Esophagus mucosa (tissue), 1 donor: Measurements from ENCODE around the gene ACOX3. TPM values are rescaled to one million over a fixed set of nuclear protein-coding genes. Genes with fewer than 3 reads are reported as not detected.
A peak's percentile ranks its signal among the peaks of the same experiment; 100 is the strongest.
"Not testable (repeated sequence)": the region's sequence is repeated elsewhere in the genome, so short reads cannot be mapped to it uniquely, and the experiment has no call there.

Experiments
- ATAC-seq: fragments of 200-7000 bp; cut with Tn5 transposase; one replicate; pipeline ENCODE4 v1.9.1; 2020
- total RNA-seq: library from RNA; stranded (reverse); gene quantifications from one replicate; pipeline ENCODE4 v1.2.4, GENCODE V29; 2023
- donor health status: DM: yes; HTN: yes; CAD: no.

ACOX3 gene
- total RNA-seq, 1 donor from 2014 or later: 48.0 TPM

- ATAC-seq: peak; percentile 32
These were observed 7.4 kb downstream of the ACOX3 start for GRCh38 chr4:8433136-8433535.

DNA sequence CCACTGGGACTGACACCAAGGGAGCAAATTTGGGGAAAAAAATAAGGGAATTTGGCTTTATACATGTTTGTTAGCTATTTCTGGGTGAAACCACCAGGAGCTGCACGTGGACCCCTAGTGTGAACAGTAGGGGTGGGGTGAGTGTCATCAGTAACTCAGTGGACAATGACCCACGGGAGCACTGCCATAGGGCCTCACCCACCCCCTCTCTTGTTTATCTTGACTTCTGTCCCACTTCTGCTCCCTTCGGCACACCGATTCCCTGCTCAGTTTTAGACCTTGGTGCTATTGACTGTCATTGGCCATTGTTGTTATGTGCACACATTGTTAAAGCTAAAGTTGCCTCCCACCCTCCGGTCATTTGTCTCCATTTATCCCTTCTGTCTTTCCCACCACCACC is 9.0 kb downstream of the ACOX3 start:
- no peak for ATAC-seq

DNA sequence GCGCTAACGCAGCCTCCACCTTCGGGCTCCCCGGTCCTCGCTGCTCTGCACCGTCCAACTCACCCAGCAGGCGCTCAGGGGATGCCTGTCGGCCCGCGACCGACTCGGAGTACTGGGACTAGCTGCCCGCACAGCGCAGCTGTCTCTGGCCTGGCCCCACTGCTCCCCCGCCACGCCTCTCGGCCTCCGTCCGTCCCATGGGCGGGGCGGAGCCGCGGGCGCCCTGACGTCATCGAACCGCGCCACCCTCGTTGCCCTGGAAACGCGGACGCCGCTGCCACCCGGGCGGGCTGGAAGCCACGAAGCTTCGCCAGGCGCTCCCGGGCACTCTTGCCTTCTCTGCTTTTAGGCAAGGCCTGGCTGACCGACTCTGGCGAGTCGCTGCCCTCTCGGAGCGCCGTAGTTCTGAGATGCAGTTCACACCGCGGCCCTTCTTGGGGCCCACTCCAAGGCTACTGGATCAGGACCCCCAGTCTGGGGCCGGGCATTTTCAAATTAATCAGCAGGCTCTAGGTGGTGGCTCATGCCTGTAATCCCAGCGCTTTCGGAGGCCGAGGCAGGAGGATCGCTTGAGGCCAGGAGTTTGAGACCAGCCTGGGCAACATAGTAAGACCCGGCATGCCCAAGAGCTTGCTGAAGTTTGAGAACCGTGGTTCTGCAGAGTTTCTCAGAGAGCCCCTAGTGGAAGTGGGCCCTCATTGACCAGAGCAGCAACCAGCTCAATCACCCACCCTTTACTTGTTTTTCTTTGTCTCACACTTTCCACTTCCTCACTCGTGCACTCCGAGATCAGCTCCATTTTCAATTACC is 12.0 kb downstream of the ACOX3 start:
- peak; percentile 99 for ATAC-seq

DNA sequence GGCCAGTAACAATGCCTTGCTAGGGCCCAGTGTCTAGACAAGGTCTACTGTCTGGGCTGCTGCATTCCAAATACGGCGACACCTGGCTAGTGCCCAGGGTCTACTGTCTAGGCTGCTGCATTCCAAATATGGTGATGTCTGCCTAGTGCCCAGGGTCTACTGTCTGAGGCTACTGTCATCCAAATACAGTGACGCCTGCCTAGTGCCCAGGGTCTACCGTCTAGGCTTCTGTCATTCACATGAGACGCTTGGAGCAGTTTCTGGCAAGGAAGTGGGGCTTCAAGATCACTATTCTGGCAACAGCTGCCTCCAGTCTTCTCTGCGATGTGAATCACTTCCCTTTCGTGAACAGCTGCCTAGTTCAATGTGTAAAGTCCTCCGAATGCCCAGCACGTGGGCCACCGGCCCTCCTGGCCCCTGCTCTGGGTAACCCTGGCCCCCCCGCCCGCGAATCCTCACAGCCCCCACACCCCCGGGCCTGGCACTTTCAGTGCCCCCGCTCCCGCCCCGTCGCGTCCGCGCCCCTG is 12.7 kb downstream of the ACOX3 start:
- peak; percentile 60 for ATAC-seq

GRCh38 chr4:8427262-8427661 is 13.3 kb downstream of the ACOX3 start:
- ATAC-seq: no peak

GRCh38 chr4:8422786-8423185 is 17.7 kb downstream of the ACOX3 start:
- no peak for ATAC-seq

DNA sequence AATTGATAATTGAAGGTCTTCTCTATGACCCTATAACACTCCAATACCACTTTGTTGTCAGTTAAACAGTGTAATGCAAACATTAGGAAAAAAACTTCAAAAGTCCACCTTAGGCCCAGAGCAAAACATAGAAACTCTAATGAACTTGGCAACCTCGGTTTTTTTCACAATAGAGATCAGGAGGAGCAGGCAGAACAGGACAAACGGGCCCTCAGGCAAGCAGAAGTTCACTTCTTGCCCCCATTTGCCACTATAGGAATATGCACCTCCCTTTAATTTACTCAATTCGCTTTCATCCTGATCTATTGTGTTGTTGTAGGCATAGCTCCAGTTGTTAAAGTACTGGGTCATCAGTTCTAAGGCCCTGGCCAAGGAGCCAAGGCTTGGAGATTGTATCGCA is 18.2 kb downstream of the ACOX3 start:
- ATAC-seq: peak; percentile 89

GRCh38 chr4:8420151-8420550 is 20.4 kb downstream of the ACOX3 start:
- ATAC-seq: peak; percentile 70

GRCh38 chr4:8419222-8420041 is 21.1 kb downstream of the ACOX3 start:
- ATAC-seq: peak; percentile 45

DNA sequence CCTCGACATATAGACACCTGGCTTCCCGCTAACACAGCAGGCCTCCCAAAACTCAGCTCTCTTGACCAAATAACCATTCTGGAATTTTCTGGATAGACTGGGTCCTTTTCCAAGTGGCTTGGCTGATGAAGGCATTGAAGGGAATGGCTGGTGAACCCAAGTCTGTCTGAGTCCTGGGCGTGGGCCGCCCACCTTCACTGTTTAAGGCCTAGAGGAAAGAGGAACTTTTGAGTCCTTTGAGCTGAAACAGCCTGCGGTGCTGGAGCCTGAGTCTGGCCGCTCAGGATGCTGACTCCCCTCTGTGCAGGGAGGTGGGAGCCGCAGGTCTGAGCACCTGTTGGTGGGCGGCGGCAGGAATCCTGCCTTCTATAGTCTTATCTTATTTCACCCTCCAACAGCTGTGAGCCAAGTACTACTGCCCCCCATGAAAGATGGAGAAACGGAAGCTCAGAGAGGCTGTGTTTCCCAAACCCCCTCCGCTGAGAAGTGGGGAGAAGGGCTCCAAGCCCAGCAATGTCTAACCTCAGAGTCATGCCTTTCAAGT is 23.4 kb downstream of the ACOX3 start:
- ATAC-seq: no peak

DNA sequence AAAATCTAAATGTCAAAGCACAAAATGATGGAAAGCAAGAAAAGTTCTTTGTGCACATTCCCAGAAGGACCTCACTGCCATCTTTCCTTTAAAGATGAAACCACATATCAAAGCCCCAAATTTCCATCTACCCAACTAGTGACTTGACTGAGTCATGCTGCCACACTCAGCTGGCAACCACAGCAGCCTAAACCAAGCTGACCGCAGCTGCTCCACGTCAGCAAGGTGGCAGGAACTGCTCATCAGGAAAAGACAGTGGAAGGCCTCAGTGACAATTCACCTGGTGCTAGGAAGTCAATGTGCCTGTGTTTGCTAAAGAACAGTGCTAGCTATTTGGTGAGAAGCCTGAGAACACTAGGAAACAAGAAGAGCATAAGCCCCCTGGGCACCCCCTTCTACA is 26.1 kb downstream of the ACOX3 start:
- no peak for ATAC-seq

DNA sequence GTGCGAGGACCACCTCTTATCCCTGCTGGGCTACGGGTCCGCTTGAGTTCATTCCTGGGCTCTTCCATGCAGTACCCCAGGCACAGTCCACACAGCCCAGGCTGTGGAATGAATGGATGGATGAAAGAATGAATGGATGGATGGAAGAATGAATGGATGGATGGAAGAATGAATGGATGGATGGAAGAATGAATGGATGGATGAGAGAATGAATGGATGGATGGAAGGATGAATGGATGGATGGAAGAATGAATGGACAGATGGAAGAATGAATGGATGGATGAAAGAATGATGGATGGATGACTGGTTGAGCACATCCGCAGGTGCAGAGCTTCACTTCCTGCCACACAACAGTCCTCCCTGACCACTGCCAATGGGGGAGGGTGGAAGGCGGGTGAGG is 28.2 kb downstream of the ACOX3 start:
- no peak for ATAC-seq

DNA sequence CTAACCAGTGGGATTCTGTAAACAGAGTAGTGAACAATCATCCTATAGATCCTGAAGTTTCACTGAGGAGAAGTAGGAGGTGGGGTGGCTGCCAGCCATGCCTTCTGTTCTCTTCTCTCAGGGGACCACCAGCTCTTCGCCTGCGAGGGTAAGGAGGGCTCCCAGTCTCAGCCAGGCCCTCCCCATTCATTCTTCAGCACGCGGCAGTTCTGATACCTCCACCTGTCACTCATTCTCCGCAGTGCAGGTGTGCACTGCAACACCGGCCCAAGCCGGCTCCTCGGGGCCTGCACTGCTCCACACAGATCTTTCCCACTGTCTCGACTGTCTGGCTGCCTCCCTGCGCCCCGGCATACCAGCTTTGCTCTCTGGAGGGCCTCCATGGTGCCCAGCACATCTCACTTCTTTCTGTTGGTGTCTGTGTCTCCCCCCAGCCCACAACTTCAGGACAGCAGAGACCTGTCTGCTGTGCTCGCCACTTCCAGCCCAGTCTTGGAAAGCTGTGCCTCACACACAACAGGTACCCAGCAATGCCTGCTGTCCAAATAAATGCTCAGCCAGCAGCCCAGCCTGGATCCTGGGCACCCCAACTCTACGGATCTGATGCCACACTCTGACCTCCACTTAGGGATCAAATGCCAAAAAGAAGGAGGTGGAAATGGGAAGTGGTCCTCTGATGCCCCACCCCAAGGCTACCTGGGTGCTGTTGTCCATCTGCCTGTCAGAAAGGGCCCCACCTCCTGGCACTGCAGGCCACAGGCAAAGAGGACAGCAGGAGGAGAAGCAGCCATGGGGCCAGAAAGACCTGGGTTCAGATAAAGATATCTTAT is 29.0 kb downstream of the ACOX3 start:
- no peak for ATAC-seq

- peak; percentile 60 for ATAC-seq
These were observed 29.8 kb downstream of the ACOX3 start for GRCh38 chr4:8410641-8411271.

DNA sequence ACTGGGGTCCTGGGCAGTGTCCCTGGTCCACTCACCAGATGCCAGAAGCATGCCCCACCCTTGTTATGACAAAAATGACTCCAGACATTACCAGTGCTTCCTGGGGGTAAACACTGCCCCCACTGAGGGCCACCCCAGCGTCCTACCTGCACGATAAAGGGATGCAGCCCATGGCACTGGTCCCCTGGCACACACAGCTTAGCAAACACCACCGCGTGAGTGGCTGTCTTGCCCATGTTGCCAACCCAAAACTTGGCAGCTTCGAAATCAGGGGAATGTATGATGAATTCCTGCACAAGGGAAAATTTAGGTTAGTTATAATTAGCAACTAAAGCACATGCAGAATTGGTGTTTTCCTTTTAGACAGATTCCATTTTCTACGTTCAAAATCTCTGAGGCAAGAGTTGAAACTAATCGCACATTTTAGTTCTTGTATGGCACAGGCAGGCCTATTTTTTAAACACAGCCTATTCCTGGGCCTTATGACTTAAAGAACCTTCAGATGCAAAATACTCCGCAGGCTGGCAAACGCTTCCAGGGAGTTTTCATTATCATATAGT is 30.4 kb downstream of the ACOX3 start:
- no peak for ATAC-seq

DNA sequence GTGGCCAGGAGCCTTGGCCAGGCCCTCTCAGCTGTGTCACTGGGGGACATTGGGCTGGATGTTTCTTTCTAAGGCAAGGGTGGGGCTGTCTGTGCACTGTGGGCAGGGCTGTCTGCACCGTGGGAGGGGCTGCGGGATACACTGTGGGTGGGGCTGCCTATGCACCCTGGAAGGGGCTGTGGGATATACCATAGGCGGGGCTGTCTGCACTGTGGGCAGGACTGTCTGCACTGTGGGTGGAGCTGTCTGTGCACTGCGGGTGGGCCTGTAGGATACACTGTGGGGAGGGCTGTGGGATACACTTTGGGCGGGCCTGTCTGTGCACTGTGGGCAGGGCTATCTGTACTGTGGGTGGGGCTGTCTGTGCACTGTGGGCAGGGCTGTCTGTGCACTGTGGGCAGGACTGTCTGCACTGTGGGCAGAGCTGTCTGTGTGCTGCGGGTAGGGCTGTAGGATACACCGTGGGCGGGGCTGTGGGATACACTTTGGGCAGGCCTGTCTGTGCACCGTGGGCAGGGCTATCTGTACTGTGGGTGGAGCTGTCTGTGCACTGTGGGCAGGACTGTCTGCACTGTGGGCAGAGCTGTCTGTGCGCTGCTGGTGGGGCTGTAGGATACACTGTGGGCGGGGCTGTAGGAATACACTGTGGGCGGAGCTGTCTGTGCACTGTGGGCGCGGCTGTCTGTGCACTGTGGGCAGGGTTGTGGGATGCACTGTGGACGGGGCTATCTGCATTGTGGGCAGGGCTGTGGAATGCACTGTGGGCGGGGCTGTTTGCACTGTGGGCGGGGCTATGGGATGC is 31.1 kb downstream of the ACOX3 start:
- peak; percentile 81 for ATAC-seq

DNA sequence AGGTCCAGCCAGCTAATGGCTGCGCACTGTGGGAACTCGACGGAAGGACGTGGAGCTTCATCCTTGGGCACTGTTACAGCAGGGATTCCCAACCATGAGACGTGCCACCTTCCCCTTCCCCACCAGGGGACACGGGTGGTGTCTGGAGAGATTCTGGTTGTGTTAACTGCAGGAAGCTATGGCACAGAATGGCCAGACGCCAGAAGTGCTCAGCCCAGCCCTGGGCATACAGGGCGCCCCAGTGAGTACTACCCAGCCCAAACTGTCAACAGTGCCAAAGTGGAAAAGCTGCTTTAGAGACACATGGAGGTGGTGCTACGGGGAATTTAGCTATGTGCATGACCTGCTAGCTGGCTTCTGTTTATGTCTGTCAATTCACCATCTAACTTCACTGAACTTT is 32.8 kb downstream of the ACOX3 start:
- no peak for ATAC-seq

DNA sequence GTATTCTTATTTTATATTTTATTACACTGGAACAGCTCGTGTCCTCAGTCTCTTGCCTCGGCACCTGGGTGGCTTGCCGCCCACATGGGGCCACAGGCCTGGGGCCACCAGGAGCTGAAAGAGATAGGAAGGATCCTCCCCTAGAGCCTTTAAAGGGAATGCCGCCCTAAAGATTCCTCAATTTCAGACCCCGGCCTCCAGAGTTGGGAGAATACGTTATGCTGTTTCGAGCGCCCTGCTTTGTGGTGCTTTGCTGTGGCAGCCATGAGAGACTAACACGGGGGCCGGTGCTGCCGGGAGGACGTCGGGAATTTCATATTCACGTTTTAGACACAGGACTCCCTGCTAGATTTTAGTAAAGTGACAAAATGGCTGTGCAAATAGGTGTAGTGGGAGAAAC is 33.2 kb downstream of the ACOX3 start:
- ATAC-seq: no peak

DNA sequence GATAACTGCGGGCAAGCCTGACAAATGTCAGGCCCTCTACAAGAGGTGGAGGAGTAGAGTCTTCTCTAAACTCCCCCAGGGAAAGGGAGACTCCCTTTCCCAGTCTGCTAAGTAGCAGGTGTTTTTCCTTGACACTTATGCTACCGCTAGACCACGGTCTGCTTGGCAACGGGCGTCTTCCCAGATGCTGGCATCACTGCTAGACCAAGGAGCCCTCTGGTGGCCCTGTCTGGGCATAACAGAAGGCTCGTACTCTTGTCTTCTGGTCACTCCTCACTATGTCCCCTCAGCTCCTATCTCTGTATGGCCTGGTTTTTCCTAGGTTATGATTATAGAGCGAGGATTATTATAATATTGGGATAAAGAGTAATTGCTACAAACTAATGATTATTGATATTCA is 33.6 kb downstream of the ACOX3 start:
- ATAC-seq: not testable (repeated sequence)

GRCh38 chr4:8405516-8405875 is 35.0 kb downstream of the ACOX3 start:
- ATAC-seq: no peak
